ENCODE results near the gene RNPEPL1. TPM values are rescaled to one million over a fixed set of nuclear protein-coding genes. Genes with fewer than 3 reads are reported as not detected.

Gene RNPEPL1
- total RNA-seq, 1 donor from 2014 or later: 22.7 TPM

- DNase-seq (ENCODE audit: low read depth): no peak
- Histone ChIP-seq H3K27me3 (ENCODE audit: insufficient read depth, low read length) (no peaks in the 10 kb centered on the region), H3K4me3 (ENCODE audit: insufficient read depth, low read depth, low read length) (no peak overlapping the region), H2AFZ (ENCODE audit: low read depth, low read length) (no peak overlapping the region), H3K9me3 (ENCODE audit: insufficient read depth, low read depth, low read length) (no peaks in the 10 kb centered on the region), H4K20me1 (ENCODE audit: insufficient read depth, low read length) (peaks cover 23% of the 10 kb centered on the region), H3K4me1 (ENCODE audit: insufficient read depth, low read length) (peaks cover 27% of the 10 kb centered on the region), H3K27ac (ENCODE audit: low read depth, low read length) (no peak overlapping the region), H3K9ac (ENCODE audit: low read length) (no peak overlapping the region), H3K36me3 (ENCODE audit: insufficient read depth, low read length) (no peaks in the 10 kb centered on the region), H3K4me2 (ENCODE audit: low read length) (no peak overlapping the region), H3K79me2 (ENCODE audit: insufficient read depth, low read length) (peaks cover 35% of the 10 kb centered on the region)
- FAIRE-seq: no peak
- no peak overlapping the region for H3K27ac Mint-ChIP-seq (ENCODE audit: unreplicated experiment)
- no peak overlapping the region for H3K4me3 Mint-ChIP-seq (ENCODE audit: unreplicated experiment)
- peaks cover 2% of the 10 kb centered on the region for H3K27me3 Mint-ChIP-seq (ENCODE audit: low read depth, unreplicated experiment)
- H3K4me1 Mint-ChIP-seq (ENCODE audit: low read depth, unreplicated experiment): peaks cover 2% of the 10 kb centered on the region
- H3K36me3 Mint-ChIP-seq (ENCODE audit: low read depth, unreplicated experiment): peaks cover 17% of the 10 kb centered on the region
- TF ChIP-seq EZH2 (IDR thresholded peaks at IDR 0.05; ENCODE audit: insufficient read depth, low read length) (no peak), CTCF (IDR thresholded peaks at IDR 0.05; ENCODE audit: insufficient read depth, low read depth, low read length) (no peak)
- H3K9me3 Mint-ChIP-seq (ENCODE audit: unreplicated experiment): peaks cover 5% of the 10 kb centered on the region
Measured at GRCh38 chr2:240555541-240556250, 12.6 kb upstream of the RNPEPL1 start.

- Mint-ChIP-seq H3K4me3 (ENCODE audit: unreplicated experiment) (peak overlapping the region; percentile 66), H3K4me1 (ENCODE audit: low read depth, unreplicated experiment) (peaks cover 5% of the 10 kb centered on the region), H3K36me3 (ENCODE audit: low read depth, unreplicated experiment) (peaks cover 13% of the 10 kb centered on the region), H3K27ac (ENCODE audit: unreplicated experiment) (no peak overlapping the region), H3K27me3 (ENCODE audit: low read depth, unreplicated experiment) (peaks cover 2% of the 10 kb centered on the region), H3K9me3 (ENCODE audit: unreplicated experiment) (peaks cover 2% of the 10 kb centered on the region)
- Histone ChIP-seq H3K27ac (ENCODE audit: low read depth, low read length) (no peak overlapping the region), H2AFZ (ENCODE audit: low read depth, low read length) (peak overlapping the region; percentile 70), H3K27me3 (ENCODE audit: insufficient read depth, low read length) (no peaks in the 10 kb centered on the region), H4K20me1 (ENCODE audit: insufficient read depth, low read length) (peaks cover 23% of the 10 kb centered on the region), H3K79me2 (ENCODE audit: insufficient read depth, low read length) (peaks cover 35% of the 10 kb centered on the region), H3K4me3 (ENCODE audit: insufficient read depth, low read depth, low read length) (peak overlapping the region; percentile 48), H3K36me3 (ENCODE audit: insufficient read depth, low read length) (no peaks in the 10 kb centered on the region), H3K4me2 (ENCODE audit: low read length) (peak overlapping the region; percentile 88), H3K9me3 (ENCODE audit: insufficient read depth, low read depth, low read length) (no peaks in the 10 kb centered on the region), H3K9ac (ENCODE audit: low read length) (peak overlapping the region; percentile 63), H3K4me1 (ENCODE audit: insufficient read depth, low read length) (peaks cover 33% of the 10 kb centered on the region)
- DNase-seq (ENCODE audit: low read depth) (no peak), FAIRE-seq (no peak)
- peak; percentile 51 for TF ChIP-seq CTCF (IDR thresholded peaks at IDR 0.05; ENCODE audit: insufficient read depth, low read depth, low read length)
- no peak for TF ChIP-seq EZH2 (IDR thresholded peaks at IDR 0.05; ENCODE audit: insufficient read depth, low read length)
Measured at GRCh38 chr2:240556553-240557100, 11.7 kb upstream of the RNPEPL1 start.
